Osteocyte (in vitro differentiated cells): ENCODE data around the gene HOXA7. TPM values are rescaled to one million over a fixed set of nuclear protein-coding genes. Genes with fewer than 3 reads are reported as not detected.

ENCODE experiments used
- DNase-seq: peaks from one replicate; pipeline ENCODE4 v3.0.0; 2021; ENCODE audit warnings: mixed read lengths; ENCODE audit not compliant: unreplicated experiment; ENCODE audit errors: extremely low spot score
- H3K27ac Mint-ChIP-seq: one replicate; pipeline ENCODE4 v1.8.0; 2021; ENCODE audit warnings: mild to moderate bottlenecking, mixed read lengths; ENCODE audit not compliant: unreplicated experiment
- H3K27me3 Mint-ChIP-seq: one replicate; pipeline ENCODE4 v1.8.0; 2021; ENCODE audit warnings: mixed read lengths; ENCODE audit not compliant: unreplicated experiment
- H3K36me3 Mint-ChIP-seq: one replicate; pipeline ENCODE4 v1.8.0; 2021; ENCODE audit warnings: mixed read lengths; ENCODE audit not compliant: unreplicated experiment
- H3K4me1 Mint-ChIP-seq: one replicate; pipeline ENCODE4 v1.8.0; 2021; ENCODE audit warnings: mixed read lengths; ENCODE audit not compliant: unreplicated experiment
- H3K4me3 Mint-ChIP-seq: one replicate; pipeline ENCODE4 v1.8.0; 2021; ENCODE audit warnings: mild to moderate bottlenecking, moderate library complexity, mixed read lengths; ENCODE audit not compliant: unreplicated experiment
- H3K9me3 Mint-ChIP-seq: one replicate; pipeline ENCODE4 v1.8.0; 2021; ENCODE audit warnings: mixed read lengths; ENCODE audit not compliant: unreplicated experiment
- total RNA-seq: library from RNA; stranded (reverse); gene quantifications from 2 replicates; pipeline ENCODE4 v1.2.1, GENCODE V29; 2021
- TF ChIP-seq, protein P1 (sequence below): fragments of 200-600 bp; sonication (generic); IDR thresholded peaks from 2 replicates; pipeline ENCODE4 v1.5.0; 2021; ENCODE audit warnings: antibody characterized with exemption, mild to moderate bottlenecking, moderate library complexity

HOXA7 gene
- total RNA-seq, 1 donor from 2014 or later, result not detected

DNA sequence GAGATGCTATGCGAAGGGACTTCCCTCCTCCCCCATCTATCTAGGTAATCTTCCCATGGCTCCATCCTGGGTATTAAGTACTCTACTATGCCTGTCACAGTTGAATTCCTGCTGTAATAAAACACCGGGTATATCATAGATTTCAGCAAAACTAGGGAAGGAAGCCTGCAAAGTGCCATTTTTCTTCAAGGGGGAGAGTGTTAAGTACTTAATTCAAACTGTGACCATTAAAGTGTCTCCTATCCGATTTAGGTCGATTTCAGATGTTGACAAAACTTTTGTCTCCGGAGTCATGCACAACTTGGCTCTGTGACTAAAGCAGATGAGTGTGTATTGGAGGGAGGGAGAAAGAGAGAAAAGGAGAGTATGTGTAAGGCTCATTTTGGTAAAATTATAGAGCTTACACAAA, 30.5 kb downstream of the HOXA7 start:
- no peak overlapping the region for H3K27ac Mint-ChIP-seq
- no peak for DNase-seq
- H3K36me3 Mint-ChIP-seq, result no peaks in the 10 kb centered on the region
- no peak overlapping the region for H3K4me3 Mint-ChIP-seq
- TF ChIP-seq, protein P1, sequence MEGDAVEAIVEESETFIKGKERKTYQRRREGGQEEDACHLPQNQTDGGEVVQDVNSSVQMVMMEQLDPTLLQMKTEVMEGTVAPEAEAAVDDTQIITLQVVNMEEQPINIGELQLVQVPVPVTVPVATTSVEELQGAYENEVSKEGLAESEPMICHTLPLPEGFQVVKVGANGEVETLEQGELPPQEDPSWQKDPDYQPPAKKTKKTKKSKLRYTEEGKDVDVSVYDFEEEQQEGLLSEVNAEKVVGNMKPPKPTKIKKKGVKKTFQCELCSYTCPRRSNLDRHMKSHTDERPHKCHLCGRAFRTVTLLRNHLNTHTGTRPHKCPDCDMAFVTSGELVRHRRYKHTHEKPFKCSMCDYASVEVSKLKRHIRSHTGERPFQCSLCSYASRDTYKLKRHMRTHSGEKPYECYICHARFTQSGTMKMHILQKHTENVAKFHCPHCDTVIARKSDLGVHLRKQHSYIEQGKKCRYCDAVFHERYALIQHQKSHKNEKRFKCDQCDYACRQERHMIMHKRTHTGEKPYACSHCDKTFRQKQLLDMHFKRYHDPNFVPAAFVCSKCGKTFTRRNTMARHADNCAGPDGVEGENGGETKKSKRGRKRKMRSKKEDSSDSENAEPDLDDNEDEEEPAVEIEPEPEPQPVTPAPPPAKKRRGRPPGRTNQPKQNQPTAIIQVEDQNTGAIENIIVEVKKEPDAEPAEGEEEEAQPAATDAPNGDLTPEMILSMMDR, result no peak
- no peaks in the 10 kb centered on the region for H3K4me1 Mint-ChIP-seq
- no peaks in the 10 kb centered on the region for H3K9me3 Mint-ChIP-seq
- peaks cover 91% of the 10 kb centered on the region for H3K27me3 Mint-ChIP-seq

- no peaks in the 10 kb centered on the region for H3K9me3 Mint-ChIP-seq
- H3K27me3 Mint-ChIP-seq, result peaks cover 96% of the 10 kb centered on the region
- DNase-seq, result no peak
- H3K4me1 Mint-ChIP-seq, result no peaks in the 10 kb centered on the region
- no peak overlapping the region for H3K4me3 Mint-ChIP-seq
- H3K27ac Mint-ChIP-seq, result no peak overlapping the region
- TF ChIP-seq, protein P1, result no peak
- H3K36me3 Mint-ChIP-seq, result no peaks in the 10 kb centered on the region
Measured at GRCh38 chr7:27124902-27125689, 31.4 kb downstream of the HOXA7 start.

DNA sequence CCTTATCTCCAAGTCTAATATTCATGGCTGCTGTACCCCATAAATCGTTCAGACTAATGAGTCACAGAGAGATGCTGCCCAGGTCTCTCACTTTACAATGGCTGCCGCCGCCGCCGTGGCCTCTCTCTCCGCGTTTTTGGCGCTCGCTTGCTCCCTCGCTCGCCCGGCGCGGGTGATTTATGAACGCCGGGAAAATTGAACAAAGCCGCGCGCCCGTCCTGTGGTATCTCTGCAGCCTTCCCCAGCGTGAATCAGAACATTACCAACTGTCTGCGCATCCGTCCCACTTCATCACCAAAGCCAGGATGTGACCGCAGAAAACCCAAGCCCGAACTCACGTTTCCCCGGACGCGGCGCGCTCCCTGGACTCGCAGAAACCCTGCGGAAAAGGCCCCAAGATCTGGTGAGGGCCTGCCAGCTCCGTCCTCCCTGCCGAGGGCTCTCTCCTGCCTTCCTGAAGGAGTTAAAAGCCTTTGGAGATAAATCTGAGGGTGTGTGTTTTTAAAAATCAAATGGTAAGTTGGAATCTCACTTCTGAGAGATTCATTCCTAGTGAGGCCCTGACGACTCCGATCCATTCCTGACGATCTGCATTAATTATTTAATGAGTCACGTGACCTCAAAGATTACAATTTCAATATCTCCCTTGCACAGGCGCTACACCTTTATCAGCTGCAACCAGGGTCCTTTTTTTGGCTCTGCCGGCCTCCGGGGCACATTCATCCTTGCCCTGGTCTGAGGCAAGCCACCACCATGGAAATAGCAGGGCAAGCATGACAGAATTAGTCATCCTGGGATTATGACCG, 32.2 kb downstream of the HOXA7 start:
- Mint-ChIP-seq H3K9me3 (no peaks in the 10 kb centered on the region), H3K36me3 (no peaks in the 10 kb centered on the region), H3K27ac (no peak overlapping the region), H3K4me1 (no peaks in the 10 kb centered on the region), H3K4me3 (no peak overlapping the region), H3K27me3 (peaks cover 98% of the 10 kb centered on the region)
- DNase-seq, result no peak
- TF ChIP-seq, protein P1, result no peak

DNA sequence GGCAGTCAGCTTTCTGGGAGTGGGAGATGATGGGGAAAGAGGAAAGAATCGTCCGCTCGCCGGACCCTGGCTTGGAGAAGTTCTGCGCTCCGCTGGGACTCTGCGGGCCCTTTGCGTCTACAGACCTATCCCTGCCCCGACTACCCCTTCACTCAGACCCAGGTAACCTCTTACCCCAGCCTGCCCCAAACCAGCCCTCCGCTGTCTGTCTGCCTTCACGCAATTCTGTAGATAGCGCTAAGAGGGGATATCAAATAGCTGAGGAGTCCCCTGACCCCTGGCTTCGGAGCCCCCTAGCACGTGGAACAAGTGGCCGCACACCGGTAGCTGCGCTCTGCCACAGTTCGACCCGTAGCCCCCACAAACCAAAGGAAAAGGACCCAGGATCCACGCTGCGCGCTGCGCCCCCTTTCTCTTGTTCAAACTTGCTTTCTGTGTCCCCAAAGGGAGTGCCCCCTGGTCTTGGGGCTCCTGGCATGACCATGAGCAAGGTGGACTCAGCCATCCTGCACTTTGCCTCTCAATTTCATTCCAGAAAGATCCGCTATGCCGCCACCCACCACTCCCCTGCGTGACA, 32.9 kb downstream of the HOXA7 start:
- no peaks in the 10 kb centered on the region for H3K9me3 Mint-ChIP-seq
- H3K27ac Mint-ChIP-seq, result no peak overlapping the region
- no peaks in the 10 kb centered on the region for H3K4me1 Mint-ChIP-seq
- no peak overlapping the region for H3K4me3 Mint-ChIP-seq
- H3K36me3 Mint-ChIP-seq, result no peaks in the 10 kb centered on the region
- TF ChIP-seq, protein P1, result no peak
- no peak for DNase-seq
- H3K27me3 Mint-ChIP-seq, result peaks cover 98% of the 10 kb centered on the region

GRCh38 chr7:27123007-27123476, 33.4 kb downstream of the HOXA7 start:
- no peaks in the 10 kb centered on the region for H3K4me1 Mint-ChIP-seq
- peaks cover 98% of the 10 kb centered on the region for H3K27me3 Mint-ChIP-seq
- H3K36me3 Mint-ChIP-seq, result no peaks in the 10 kb centered on the region
- H3K9me3 Mint-ChIP-seq, result no peaks in the 10 kb centered on the region
- H3K4me3 Mint-ChIP-seq, result no peak overlapping the region
- H3K27ac Mint-ChIP-seq, result no peak overlapping the region
- TF ChIP-seq, protein P1, result no peak
- DNase-seq, result no peak
